Stimulated activated CD8-positive, alpha-beta memory T cell treated with anti-CD3 and anti-CD28 coated beads, Interleukin-4, amount 100 ng/mL, for 1 hour (primary cell): ENCODE results near the gene PGP.
"Not testable (repeated sequence)": the region's sequence is repeated elsewhere in the genome, so short reads cannot be mapped to it uniquely, and the experiment has no call there.

Experiments
- DNase-seq, 2 donors: peaks; one replicate each; pipeline ENCODE4 v3.0.0-alpha.2; 2020; ENCODE audit warnings: low read depth in 2 of 2, low spot score in 1 of 2

The PGP gene

DNA sequence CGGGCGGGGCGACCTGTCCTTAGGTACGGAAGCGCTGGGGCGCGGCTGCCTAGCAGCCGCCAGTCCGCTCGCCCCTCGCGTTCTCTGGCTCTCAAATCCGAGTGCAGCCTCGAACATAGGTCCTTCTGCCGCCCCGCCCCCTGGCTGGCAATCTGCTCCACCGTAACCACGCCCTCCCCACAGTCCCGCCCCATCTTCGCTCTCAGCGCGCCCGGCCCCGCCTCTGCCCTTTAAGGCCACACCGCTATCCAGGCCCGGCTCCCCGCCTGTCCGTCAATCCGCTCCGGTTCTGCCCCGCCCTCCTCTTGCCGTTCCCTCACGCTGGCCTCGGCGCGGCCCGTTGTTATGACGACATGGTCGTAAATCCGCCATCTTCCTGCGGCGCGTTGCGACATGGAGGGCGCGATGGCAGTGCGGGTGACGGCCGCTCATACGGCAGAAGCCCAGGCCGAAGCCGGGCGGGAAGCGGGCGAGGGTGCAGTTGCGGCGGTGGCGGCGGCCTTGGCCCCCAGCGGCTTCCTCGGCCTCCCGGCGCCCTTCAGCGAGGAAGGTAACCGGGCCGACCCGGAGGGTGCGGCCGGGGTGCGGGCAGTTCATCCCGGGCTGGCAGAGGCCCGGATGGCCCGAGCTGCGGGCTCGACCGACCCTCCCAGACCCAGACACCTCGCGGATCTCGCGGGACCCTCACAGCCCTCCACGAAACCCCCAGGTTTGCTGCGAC lies 8.7 kb upstream of the PGP start, which contains the start of gene E4F1:
Gene E4F1, plus strand, starts transcription at position 371 of the 721 bp plus-strand sequence. Its CDS starts 23 bp downstream, at position 394.
- peak; percentile 97 for DNase-seq

DNA sequence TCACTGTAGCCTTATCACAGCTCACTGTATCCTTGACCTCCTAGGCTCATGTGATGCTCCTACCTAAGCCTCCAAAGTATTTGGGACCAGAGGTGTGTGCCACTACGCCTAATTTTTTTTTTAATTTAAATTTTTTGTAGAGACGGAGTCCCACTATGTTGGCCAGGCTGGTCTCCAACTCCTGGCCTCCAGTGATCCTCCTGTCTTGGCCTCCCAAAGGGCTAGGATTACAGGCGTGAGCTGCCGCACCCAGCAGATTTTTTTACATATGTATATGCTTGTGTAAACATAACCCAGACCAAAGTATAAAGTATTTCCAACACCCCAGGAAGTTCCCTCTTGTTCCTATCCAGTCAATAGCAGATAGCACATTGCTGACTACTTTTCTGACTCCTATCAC lies 1.7 kb upstream of the PGP start:
- DNase-seq: no peak

DNA sequence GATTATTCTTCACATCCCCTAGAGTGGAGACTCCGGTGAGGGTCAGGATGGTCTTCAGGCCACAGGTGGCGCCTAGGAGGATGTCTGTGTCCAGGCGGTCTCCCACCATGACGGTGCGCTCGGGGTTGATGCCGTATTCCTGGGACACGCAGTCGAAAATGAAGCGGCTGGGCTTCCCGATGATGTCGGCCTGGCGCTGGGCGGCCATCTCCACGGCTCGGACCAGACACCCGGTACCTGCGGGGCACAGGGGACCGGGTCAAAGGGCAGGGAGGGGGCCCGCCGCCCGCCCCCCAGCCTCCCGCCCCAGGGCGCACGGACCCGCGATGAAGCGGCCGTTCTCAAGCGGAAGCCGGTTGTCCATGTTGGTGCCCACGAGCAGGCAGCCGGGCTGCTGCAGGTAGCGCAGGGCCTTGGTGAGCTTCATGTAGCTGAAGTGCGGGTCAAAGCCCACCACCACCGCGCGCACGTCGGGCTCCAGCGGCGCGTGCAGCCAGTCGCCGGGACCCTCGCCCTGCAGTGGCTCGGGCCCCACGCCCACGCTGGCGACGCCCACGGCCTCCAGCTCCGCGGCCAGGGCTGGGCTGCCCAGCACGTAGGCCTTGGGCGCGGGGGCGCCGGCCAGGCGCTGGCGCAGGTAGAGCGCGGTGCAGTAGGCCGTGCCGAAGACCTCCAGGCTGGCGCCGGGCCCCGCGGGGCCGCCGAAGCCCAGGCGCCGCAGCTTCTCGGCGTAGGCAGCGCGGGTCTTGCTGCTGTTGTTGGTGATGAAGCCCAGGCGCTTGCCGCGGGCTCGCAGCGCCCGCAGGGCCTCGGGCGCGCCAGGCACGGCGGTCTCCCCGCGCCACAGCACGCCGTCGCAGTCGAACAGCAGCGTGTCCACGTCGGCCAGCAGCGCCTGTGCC lies 572 bp downstream of the PGP start:
- DNase-seq: no peak

DNA sequence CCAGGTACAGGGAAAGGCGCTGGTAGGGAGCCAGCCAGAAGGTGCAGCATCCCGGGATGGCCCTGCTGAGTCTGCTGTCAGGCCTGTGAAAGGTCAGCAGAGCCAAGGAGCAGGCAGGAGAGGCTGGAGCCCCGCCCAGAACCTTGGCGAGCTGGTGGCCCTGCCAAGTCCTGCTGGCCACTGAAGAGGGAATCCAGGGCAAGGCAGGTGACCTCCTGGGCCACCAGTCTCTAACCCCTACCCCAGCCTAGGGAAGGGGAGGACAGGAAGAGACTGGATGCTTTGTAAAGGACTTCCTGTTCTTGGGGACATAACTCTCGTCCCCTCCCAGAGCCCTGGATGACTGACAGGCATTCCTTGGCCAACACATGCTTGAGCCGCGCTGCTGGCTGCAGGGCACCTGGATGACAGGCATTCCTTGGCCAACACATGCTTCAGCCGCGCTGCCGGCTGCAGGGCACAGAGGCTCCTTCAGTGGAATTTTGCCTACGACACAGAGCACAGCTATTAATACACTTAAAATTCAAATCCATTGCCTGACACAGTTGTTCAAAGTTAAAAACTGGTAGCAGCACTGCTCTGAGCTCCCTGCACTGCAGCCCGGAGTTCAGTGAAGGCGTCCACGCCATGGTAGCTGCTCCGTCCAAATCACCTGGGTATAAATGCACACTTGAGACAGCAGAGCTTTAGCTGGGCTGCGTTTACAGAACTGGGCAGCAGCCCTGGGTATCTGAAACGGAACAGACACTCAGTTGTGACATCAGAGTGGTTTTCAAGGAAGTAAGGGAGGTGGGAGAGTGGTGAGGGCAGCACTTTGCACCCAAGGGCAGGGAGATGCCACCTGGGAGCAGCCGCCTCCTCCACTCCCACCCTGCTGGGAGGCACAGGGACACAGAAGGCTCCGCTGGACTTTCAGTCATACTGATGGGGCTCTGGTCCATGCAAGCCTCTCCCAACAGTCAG lies 2.0 kb downstream of the PGP start:
- no peak for DNase-seq

DNA sequence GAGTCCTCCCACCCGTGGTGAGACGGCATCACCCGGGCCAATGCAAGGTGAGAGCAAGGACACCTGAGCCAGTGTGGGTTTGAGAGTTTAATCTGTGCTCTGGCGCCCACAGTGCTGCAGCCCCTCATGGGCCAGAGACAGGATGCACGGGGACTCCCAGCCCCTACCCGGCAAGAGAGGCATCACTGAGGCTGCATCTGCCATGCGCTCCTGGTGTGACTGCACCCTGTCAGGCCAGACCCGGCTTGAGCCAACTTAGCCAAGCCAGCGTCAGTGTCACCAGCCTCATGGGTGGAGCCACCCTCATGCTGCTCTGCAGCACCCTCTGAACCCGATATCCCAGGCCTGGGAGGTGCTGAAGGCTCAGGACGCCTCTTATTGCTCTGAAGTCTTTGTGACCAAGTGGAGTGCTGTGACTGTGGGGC lies 2.7 kb downstream of the PGP start:
- no peak for DNase-seq

DNA sequence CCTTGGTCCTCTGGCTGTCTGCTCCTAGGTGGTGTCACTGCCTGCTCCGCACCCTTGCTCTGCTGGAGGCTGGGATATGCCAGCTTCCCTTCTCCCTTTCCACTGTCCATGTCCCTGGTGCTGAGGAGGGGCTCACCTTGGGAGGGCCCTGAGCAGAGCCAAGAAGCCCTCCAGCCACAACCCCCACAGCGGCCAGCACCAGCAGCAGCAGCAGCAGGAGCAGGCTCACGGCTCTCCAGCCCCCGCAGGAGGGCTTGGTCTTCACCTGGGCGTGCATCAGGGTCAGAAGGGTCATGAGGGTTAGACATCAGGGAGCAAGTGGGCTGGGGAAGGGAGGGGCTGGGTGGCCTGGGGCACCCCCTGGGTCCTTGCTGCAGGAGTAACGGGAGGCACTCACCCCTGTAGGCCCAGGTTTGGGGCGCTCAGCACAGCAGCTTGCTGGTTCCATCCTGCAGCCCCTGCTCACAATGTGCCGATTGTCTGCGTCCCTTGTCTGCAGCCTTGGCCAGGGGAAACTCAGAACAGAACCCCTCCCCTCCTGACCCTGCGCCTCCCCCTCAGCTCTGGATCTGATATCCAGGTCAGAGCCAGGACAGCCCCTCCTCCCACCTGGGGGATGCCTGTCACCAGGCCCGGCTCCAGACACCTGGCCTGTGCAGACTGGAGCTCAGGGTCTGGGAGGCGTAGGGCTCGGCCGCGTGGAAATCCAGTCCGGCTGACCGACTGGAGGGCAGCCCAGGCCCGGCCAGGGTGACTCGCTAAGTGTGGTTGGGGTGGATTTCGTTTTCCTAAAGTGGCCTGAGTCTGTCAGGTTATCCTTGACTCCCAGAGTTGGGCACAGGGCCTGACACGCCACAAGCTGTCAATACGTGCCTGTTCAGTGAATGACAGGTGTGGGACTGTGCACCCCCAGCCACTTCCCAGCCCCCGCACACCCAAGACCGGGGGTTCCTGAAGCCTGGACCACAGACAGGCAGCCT lies 4.0 kb downstream of the PGP start, which contains the start of gene BRICD5:
Gene BRICD5, minus strand, starts transcription at position 478 of the 980 bp plus-strand sequence. Its CDS starts 30 bp downstream, at position 448.
- no peak for DNase-seq

DNA sequence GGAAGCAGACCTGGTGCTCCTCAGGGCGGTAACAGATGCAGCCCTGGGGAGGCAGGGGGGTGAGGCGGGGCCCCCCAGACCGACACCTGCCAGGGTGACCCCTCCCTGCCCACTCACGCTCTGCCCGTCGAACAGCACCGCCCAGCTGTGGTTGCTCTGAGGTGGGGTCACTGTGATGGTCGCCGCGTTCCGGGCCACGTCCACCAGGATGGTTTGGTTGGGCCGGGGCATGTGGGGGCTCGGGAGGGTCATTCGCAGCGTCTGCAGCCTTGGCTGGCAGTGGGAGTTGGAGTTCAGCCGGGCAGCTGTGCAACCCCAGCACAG lies 4.7 kb downstream of the PGP start:
- DNase-seq: no peak

DNA sequence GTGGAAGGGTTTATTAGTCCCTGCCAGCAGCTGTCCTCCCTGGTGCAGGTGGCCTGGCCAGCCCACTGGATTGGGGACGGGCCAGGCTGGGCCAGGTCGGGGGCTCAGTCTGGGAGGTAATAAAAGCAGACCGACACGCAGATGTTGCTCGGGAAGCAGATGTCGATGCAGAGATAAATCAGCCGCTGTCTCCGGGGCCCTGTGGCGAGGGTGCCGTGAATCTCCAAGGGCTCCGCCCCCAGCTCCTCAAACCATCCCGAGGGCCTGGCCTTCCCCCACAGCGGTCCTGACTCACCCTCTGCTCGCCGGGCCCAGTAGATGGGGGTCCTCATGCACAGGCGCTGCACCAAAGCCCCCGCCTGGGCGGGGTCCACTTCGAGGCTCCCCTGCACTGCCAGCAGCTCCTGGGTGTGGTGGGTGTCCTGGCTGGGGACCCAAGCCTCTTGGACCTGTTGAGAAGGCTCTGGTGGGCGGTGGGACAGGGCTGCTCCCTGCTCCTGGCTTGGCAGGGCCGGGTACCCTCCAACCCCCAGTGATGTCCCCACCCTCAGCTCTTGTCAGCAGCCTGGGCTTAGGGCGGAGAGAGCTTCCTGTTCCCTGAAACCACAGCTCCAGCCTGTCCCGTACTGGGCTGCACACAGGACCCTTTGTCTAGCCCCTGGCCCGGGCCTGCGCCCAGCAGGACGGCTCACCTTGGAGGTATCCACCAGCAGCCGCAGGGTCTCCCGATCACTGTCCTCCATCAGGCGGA lies 5.2 kb downstream of the PGP start:
- no peak for DNase-seq

DNA sequence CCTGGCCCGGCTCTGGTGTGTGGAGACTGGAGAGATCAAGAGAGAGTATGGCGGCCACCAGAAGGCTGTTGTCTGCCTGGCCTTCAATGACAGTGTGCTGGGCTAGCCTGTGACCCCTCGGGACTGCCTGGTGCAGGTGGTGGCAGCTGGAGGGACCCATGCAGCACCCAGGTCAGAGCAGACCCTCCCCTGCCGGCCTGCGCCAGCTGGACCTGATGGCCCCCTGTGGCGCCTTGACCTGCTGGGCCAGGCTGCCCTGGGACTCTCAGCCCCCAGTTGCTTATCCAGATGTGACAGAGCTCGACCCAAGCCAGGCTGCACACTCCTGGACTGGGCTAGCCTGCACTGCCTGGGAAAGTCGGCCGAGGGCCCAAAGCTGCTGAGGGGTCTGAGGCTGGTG lies 5.9 kb downstream of the PGP start:
- no peak for DNase-seq

DNA sequence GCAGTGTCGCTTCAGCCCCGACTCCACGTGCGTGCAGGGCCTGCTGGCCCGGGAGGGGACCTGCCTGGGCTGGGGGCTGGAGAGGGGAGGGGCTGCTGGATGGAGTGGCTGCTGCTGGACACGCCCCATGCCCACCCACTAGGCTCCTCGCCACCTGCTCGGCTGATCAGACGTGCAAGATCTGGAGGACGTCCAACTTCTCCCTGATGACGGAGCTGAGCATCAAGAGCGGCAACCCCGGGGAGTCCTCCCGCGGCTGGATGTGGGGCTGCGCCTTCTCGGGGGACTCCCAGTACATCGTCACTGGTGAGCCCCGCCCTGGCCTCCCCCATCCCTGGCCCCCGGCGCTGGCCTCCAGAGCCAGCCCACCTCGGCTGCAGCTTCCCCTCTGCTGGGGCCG lies 6.3 kb downstream of the PGP start:
- no peak for DNase-seq

DNA sequence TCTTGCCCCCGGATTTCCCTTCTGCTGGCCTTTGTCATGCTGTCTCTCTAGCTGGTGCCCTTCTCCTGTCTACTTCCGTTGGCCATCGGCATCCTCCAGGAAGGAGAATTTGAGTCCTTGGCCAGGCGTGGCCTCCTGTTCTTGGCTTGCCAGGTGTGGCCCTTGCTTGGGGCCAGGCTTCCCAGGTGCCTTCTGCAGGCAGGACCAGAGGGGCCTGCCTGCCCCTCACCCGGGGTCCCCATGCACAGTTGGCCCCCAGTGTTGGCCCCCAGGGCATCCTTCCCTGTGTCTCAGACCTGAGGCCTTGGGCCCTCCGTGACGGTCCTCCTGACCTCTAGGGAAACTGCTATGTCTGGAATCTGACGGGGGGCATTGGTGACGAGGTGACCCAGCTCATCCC lies 6.8 kb downstream of the PGP start:
- no peak for DNase-seq

DNA sequence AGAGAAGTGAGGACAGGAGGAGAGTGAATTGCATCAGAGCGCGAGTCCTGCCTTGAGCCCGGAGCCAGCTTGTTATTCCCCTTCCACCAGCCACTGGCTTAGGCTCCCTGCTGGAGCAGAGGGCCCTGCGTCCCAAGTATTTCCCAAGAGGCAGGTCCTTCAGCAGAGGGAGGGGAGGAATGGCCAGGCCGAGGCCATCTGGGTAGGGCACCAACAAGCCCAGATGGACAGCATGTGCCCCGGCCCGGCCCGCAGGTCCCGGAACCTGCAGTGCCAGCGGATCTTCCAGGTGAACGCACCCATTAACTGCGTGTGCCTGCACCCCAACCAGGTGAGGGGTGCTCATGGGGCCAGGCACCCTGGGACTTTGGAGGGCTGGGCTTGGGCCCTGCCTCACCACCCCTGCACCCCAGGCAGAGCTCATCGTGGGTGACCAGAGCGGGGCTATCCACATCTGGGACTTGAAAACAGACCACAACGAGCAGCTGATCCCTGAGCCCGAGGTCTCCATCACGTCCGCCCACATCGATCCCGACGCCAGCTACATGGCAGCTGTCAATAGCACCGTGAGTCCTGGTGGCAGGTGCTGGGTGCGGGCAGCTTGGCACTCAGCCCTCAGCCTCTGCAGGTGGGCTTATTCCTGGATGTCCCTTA lies 7.7 kb downstream of the PGP start:
- DNase-seq: no peak

DNA sequence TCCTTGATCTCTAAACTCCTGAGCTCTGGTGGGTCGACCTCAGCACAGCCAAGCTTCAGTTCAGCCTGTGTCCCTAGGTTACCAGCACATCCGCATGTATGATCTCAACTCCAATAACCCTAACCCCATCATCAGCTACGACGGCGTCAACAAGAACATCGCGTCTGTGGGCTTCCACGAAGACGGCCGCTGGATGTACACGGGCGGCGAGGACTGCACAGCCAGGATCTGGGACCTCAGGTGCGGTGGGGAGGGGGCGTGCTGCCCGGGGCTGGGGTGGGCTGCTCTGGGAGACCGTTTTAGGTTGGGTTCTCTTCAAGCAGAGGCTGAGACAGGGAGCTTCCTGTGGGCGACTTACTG lies 8.2 kb downstream of the PGP start:
- DNase-seq: no peak

DNA sequence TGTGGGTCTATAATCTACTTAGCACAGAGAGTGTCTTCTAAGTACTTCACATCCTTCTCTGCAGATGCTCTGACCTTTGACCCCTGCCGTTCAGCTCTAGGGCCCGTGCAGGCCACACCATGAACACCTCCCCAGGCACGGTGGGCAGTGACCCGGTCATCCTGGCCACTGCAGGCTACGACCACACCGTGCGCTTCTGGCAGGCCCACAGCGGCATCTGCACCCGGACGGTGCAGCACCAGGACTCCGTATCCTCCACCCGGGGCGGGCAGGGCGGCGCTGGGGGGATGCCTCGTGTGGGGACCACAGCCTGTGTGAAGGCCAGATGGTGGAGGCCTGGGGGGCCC lies 8.7 kb downstream of the PGP start:
- DNase-seq: no peak

DNA sequence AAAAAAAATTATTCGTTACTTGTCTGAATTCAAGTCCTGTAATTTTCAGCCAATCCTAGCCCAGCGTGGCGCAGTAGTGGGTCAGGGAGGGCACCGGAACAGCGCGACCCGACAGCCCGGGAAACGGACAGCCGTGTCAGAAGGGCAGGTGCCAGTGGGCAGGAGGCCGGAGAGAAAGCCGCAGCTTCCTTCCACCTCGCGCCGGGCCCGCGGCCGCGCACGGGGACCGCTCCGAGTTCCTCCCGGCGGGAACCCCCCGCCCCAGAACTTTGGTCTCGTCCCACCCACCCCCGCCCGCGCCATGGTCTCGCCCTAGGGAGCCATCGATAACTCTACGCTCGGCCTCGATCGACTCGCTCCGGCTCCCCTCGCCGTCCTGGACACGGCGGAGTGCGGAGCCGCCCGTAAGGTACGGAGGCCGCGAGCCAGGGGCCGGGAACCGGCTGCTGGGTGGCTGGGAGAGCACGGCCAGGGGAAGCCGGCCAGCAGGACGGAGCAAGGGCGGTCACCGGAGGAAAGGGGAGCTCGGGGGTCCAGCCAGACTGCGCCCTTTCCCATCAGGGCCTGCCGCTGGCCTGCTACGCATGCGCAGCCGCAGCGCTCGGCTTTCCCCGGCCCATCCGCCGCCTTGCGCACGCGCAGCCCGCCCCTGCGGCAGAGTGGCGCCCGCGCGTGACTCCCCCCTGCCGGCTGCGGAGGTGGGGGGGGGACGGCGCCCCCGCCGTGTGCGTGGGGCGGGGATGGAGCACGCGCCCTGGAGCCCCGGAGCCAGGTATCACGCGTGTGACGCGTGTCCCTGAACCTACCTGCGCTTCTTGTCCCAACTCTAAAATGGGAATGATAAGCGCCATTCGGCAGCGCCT lies 9.3 kb downstream of the PGP start, which contains the start of gene MLST8:
Gene MLST8, plus strand, starts transcription at position 351 of the 863 bp plus-strand sequence. CDS start 632 bp downstream, outside the sequence.
- DNase-seq: peak; percentile 71 to 82

DNA sequence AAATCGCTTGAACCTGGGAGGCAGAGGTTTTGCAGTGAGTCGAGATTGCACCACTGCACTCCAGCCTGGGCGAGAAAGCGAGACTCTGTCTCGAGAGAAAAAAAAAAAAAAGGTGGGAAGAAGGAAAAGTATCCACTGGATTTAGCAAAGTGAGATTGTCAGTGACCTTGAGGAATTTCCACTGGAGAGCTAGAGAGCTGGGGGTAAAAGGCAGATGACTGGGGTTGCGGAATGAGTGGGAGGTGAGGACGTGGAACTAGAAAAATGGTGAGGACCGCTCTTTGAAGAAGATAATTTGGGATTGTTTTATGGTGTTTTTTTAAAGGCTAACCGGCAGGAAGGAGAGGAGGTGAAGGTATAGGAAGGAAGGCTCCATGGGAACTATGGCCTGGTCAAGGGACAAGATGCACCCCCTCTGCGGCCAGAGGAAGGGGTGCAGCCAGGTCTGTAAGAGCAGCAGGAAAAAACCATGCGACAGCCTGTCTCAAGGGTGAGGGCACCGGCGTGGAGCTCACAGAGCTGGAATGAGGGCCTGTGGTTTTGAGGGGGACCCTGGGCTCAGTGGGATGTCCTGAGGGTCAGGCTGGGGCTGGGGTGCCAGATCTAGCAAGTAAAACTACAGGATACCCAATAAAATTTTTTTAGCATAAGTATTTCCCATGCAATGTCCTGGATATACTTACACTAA lies 10.1 kb downstream of the PGP start:
- no peak for DNase-seq

DNA sequence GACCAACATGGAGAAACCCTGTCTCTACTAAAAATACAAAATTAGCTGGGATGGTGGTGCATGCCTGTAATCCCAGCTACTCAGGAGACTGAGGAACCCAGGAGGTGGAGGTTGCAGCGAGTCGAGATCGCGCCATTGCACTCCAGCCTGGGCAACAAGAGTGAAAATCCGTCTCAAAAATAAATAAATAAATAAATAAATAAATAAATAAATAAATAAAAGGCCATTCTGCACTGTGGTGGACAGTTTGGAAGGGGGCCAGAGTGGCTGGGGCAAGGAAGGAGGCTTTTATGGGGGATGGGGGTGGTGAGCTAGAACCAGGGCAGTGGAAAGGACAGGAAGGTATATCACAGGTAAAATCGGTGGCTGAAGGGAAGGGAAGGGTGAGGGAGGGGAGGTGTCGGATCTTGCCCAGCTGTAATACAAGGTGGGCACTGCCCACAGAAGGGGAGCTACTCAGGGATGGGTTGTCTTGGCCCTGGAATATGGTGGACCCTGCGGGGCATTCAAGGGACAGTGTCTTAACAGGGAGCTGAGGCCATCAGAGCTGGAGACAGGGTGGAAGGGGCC lies 11.4 kb downstream of the PGP start:
- not testable (repeated sequence) for DNase-seq
